RWPE1 (cell line): ENCODE measurements around the gene AGPAT3.

ENCODE experiments used
- CTCF ChIA-PET: fragments of 350-600 bp; sonication (Branson Sonifier 250); formaldehyde crosslinking; extraction: SDS; loops from one replicate; lab custom pipeline; 2021; lab: Yijun Ruan, JAX
- POLR2A ChIA-PET: fragments of 400-600 bp; formaldehyde crosslinking; extraction: SDS; loops from one replicate; lab custom pipeline; 2020; ENCODE audit warnings: antibody characterized with exemption; ENCODE audit not compliant: low non-redundant PET; lab: Yijun Ruan, JAX
- DNase-seq: peaks from one replicate; pipeline ENCODE4 v3.0.0; 2012; ENCODE audit warnings: low spot score
- H3K27ac ChIP-seq: fragments of 450-650 bp; 2 replicates; pipeline ENCODE4 v1.5.1; 2017
- TF ChIP-seq, protein P1 (sequence below): fragments of 450-650 bp; conservative IDR thresholded peaks from 2 replicates; pipeline ENCODE4 v1.5.1; 2017; ENCODE audit warnings: low read depth, mild to moderate bottlenecking

The AGPAT3 gene

DNA sequence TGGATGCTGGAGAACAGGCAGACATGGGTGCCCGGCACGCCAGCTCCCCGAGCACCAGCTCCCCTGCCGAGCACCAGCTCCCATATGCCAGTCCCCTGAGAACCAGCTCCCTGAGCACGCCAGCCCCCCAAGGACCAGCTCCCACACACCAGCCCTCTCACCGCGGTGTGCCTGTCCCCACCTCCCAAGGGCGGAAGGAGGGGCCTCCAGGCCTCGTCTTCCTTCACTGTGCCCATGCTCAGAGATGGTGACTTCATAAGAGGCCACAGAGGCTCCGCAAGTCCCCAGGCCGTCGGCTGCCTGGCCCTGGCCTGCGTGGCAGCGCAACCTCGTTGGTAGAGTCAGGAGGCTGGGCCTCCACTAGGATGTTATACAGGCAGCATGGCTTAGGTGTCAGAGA is 69.1 kb downstream of the AGPAT3 start:
- DNase-seq, result no peak
- ChIA-PET CTCF (no interaction called here), POLR2A (no interaction called here)
- H3K27ac ChIP-seq, result no peak overlapping the region
- TF ChIP-seq, protein P1, sequence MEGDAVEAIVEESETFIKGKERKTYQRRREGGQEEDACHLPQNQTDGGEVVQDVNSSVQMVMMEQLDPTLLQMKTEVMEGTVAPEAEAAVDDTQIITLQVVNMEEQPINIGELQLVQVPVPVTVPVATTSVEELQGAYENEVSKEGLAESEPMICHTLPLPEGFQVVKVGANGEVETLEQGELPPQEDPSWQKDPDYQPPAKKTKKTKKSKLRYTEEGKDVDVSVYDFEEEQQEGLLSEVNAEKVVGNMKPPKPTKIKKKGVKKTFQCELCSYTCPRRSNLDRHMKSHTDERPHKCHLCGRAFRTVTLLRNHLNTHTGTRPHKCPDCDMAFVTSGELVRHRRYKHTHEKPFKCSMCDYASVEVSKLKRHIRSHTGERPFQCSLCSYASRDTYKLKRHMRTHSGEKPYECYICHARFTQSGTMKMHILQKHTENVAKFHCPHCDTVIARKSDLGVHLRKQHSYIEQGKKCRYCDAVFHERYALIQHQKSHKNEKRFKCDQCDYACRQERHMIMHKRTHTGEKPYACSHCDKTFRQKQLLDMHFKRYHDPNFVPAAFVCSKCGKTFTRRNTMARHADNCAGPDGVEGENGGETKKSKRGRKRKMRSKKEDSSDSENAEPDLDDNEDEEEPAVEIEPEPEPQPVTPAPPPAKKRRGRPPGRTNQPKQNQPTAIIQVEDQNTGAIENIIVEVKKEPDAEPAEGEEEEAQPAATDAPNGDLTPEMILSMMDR, result no peak

DNA sequence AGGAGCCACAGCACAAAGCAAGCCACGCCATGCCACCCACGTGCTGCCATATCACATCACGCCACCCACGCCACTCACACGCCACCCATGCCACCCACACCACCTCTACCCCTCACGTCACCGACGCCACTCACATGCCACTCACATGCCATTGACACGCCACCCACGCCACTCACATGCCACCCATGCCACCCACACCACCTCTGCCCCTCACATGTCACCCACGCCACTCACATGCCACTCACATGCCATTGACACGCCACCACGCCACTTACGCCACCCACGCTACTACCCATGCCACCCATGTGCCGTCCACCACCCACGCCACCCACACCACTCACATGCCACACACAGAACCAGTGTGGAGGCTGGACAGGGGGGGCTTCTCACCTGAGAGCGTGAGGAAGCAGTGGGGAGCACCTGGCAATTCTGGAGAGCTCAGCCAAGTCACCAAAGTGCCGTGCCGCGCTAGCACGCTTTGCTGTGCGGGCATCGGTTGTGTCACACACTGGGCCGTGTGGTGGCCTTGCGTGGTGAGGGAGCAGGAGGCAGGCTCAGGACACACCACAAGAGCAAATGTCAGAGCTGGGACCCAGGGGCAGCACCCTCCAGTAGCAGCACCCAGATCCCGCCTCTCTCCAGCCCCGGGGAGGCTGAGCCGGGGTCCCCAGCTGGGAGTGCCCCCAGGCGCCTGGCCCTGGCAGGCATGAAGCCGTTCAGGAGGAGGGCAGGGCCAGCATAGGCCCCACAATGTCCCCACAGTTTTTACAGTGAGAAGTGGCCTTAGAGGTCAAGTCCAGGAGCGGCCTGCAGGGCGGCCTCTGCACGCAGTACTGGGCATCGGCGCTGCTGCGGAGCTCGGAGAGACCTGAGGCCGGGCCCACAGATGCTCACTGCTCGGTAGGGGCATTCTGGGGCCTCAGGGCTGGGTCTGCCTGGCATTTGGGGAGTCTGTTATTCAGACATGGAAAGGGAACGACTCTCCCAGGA is 70.0 kb downstream of the AGPAT3 start:
- no peak overlapping the region; the same call in 1 of the 2 replicates for H3K27ac ChIP-seq
- POLR2A ChIA-PET, result no interaction called here
- DNase-seq, result no peak
- CTCF ChIA-PET, result interaction anchor here (0.7 kb wide), 1 partner anchor 27 kb away, joined by 5 read pairs; no protein-coding TSS in a partner anchor
- TF ChIP-seq, protein P1, result no peak

DNA sequence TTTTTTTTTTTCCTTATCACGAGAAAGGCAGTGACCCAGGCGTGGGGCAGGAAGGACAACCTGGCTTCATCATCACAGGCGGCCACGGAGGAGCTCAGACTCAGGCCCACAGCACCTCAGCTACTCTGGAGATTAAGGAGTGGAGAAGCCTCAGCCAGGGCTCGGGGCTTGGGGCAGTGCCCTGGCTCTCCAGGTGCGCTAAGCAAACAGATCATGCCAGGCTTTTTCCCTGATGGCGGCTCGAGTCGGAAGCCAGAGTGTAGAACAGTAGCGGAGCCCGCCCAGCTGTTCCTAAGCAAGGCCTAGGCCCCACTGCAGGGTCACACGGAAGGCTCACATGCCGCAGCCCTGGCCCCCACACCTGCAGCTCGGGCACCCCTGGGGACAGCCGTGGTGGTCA is 70.7 kb downstream of the AGPAT3 start:
- ChIA-PET CTCF (no interaction called here), POLR2A (no interaction called here)

DNA sequence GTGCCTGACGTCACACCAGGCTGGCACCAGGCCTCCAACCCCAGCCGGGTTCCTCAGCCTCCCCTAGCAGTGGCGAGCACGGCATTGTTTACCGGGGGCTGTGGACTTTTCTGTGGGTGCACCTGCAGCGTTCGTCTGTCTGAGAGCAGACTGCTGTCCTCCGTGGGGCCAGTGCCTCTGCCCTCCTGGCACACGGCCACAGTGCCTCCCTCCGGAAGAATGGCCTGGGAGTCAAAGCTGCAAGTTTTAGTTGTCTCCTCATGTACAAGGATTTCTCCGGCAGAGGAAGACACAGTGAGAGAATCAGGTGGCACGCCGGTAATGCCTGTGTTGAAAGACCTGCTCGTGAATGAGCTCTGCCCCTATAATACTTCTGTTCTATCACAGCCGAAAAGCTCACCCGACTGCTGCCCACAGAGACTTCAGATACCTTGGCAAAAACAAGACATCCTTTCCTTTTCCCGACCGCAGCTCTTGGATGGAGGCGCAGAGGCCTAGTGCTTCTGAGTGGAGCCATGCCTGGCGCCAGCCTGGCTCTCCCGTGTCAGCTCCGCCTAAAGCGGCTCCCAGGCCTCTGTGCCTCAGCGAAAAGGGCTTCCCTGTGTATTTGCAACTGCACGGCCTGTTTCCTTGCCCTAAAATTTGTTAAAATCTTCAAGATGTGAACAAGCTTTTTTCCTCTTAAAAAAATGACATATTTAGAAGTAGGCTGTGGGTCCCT is 71.4 kb downstream of the AGPAT3 start:
- CTCF ChIA-PET, result no interaction called here
- POLR2A ChIA-PET, result no interaction called here
- H3K27ac ChIP-seq, result peak overlapping the region; percentile 18; the same call in 1 of the 2 replicates
- TF ChIP-seq, protein P1, result no peak
- DNase-seq, result no peak

More for the DNA sequence above, 70.7 kb downstream of the AGPAT3 start:
- TF ChIP-seq, protein P1, result no peak
- DNase-seq, result no peak
- peak overlapping the region; percentile 18 for H3K27ac ChIP-seq

DNA sequence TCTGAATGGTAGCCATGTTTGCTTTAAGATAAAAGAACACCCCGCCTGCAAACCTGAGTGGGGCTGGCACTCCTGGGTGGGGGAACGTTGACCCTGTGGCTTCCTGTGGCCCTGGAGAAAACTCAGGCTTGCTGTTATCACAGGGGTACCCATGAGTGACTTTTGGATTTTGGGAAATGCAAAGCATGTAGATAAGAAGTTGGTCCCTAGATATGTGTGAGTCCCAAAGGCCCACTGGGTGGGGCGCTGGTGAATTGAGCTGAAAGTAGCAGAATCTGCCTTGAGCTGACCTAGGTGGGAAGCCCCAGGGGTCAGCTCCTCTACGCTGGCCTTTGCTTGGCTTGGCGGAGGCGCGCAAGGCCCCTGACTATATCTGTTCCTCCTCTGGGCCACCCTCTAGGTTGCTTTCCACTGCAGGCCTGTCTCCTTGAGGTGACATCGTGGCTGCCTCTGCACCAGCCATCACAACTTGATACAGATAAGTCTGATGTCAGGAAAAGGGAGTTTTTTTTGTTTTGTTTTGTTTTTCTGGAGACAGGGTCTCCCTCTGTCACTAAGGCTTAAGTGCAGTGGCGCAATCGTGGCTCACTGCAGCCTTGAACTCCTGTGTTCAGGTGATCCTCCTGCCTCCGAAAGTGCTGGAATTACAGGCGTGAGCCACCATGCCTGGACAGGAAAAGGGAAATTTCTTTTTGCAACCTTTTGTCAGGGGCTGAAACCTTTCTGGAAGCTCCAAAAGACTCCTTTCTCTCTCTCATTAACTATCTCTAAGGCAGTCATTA is 72.2 kb downstream of the AGPAT3 start:
- TF ChIP-seq, protein P1, result no peak
- H3K27ac ChIP-seq, result peak overlapping the region; percentile 15
- POLR2A ChIA-PET, result no interaction called here
- CTCF ChIA-PET, result no interaction called here
- DNase-seq, result no peak
